Stimulated activated naive CD8-positive, alpha-beta T cell treated with anti-CD3 and anti-CD28 coated beads, Interleukin-15, Interleukin-2, amounts not matched to agents 100 U/mL and 50 U/mL, for 24 hours (primary cell): ENCODE measurements around the gene ATP6V0C.
A peak's percentile ranks its signal among the peaks of the same experiment; 100 is the strongest.
"Not testable (repeated sequence)": the region's sequence is repeated elsewhere in the genome, so short reads cannot be mapped to it uniquely, and the experiment has no call there.

Experiments
- ATAC-seq: fragments of 150-1000 bp; cut with Tn5 transposase; one replicate; pipeline ENCODE4 v1.10.0; 2021
- DNase-seq: peaks from one replicate; pipeline ENCODE4 v3.0.0; 2021

Gene ATP6V0C

GRCh38 chr16:2529061-2529931, 15.5 kb downstream of the ATP6V0C start:
- DNase-seq (no peak), ATAC-seq (no peak)

GRCh38 chr16:2529961-2530628, 16.3 kb downstream of the ATP6V0C start:
- ATAC-seq (no peak), DNase-seq (no peak)

DNA sequence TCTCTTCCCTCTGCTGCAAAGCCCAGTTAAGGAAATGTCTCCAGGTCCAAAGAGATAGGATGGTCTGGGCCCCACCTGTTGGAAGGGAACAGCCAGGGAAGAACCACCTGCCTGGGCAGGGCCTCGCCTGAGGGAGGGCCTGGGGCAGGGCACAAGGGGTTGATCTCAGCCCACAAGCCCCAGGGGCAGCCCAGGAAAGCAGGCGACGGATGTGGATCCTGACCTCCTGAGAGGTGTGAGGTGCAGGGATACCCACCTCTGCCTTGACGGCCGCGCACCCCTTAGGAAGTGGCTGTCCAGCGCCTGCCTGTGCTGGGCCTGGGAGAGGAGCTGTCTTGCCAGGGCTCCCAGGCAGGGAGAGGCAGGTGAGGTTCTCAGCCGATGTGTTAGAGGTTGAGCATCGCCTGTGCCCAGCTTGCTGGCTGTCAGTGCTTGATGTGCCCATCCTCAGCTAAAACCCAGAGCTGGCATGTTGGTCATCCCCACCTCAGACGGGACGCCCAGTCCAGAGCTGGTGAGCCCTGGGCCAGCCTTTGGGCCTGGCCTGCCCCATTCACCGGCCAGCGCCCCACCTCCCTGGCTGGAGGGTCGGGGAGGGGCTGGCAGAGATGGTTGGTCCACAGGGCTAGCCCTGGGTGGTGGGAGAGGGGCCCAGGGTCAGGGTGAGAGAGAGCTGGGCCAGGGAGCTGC, 17.0 kb downstream of the ATP6V0C start:
- no peak for ATAC-seq
- no peak for DNase-seq

GRCh38 chr16:2531371-2531695, 17.6 kb downstream of the ATP6V0C start, which contains the start of gene CEMP1:
Gene CEMP1 (minus strand): TSS chr16:2531408. CDS start chr16:2531073, 335 bp downstream.
- no peak for DNase-seq
- ATAC-seq, result no peak

- ATAC-seq (peak; percentile 94), DNase-seq (peak; percentile 98)
Observed at GRCh38 chr16:2531696-2532493, 18.1 kb downstream of the ATP6V0C start.

DNA sequence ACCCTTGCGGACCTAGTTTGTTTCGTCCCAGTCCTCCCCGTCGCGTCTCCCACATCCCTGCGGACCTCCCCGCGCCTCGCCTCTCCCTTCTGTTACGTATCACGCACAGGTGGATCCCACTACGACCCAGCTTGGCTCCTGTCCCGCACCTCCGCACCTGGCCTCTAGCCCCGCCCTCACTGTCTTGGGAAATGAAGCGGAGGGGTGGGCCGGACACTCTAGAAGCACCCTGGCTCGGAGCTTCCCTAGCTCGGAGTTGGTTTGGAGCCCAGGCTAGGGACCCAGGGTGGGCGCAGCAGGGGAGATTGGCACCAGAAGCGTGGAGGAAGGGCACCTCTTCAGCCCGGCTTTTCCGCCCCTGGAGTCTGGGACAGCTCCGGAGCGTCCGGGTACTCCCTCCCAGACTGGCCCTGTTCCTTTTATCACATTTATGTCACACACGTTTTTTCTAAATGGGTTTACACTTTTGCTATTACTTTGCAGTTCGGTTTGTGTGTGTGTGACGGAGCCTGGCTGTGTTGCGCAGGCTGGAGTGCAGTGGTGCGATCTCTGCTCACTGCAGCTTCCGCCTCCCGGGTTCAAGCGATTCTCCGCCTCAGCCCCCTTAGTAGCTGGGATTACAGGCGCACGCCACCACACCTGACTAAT, 18.9 kb downstream of the ATP6V0C start:
- ATAC-seq (peak; percentile 14), DNase-seq (peak; percentile 70)

DNA sequence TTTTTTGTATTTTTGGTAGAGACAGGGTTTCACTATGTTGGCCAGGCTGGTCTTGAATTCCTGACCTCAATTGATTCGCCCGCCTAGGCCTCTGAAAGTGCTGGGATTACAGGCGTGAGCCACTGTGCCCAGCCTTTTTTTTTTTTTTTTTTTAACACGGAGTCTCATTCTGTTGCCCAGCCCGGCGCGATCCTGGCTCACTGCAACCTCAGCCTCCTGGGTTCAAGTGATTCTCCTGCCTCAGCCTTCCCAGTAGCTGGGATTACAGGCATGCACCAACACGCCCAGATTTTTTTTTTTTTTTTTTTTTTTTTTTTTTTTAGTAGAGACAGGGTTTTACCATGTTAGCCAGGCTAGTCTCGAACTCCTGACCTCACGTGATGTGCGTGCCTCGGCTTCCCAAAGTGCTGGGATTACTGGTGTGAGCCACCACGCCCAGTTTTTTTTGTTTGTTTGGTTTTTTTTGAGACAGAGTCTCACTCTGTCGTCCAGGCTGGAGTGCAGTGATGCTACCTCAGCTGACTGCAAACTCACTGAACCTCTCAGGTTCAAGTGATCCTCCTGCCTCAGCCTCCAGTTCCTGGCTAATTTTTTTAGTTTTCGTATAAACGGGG, 19.5 kb downstream of the ATP6V0C start:
- not testable (repeated sequence) for ATAC-seq, DNase-seq

DNA sequence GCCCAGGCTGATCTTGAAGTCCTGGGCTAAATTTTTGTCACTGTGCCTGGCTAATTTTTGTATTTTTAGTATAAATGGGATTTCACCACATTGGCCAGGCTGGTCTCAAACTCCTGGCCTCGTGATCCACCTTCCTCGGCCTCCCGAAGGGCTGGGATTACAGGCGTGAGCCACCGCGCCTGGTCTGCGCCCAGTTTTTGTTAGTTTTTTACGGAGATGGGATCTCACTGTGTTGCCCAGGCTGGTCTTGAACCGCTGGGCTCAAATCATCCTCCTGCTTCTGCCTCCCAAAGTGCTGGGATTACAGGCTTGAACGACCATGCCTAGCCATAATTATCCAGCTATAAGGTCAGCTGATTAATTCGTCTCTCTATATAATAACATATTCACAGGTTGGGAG, 20.2 kb downstream of the ATP6V0C start:
- ATAC-seq (no peak), DNase-seq (no peak)

DNA sequence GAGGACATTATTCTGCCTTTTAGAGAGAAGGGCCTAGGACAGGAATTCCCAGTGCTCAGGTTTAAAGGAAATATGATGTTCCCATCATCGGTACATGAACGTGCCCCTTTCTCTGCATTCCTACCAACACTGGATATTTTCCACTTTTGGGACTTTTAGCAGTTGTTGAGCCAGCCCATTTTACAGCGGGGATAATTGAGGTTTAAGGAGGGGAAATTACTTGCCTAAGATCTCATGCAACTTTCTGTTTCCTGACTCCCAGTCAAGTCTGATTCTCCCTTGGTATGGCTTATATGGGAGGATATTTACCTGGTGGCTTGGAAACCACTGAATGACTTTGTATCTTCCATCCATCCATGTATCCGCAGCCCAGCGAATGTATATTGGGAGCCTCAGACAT, 20.6 kb downstream of the ATP6V0C start:
- not testable (repeated sequence) for DNase-seq, ATAC-seq

DNA sequence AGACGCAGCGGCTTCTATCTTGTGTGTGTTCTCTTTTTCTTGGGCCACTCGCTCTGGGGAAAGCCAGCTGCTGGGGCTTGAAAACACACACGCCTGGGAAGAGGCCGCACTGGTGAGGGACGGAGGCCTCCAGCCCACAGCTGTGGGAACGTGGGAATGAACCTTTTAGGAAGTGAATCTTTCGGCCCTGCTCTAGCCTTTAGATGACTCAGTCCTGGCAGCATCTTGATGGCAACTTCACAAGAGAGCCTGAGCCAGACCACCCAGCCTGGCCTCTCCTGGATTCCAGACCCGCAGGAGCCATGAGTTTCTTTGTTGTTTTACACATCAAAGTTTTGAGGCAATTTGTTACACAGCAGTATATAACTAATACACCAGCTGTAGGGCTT, 21.9 kb downstream of the ATP6V0C start:
- DNase-seq (no peak), ATAC-seq (no peak)

GRCh38 chr16:2537451-2538379, 24.0 kb downstream of the ATP6V0C start, which contains the start of gene PDPK1:
Gene PDPK1 (plus strand): TSS chr16:2538021. CDS start chr16:2538113, 92 bp downstream.
- DNase-seq, result peak; percentile 93
- peak; percentile 91 for ATAC-seq

DNA sequence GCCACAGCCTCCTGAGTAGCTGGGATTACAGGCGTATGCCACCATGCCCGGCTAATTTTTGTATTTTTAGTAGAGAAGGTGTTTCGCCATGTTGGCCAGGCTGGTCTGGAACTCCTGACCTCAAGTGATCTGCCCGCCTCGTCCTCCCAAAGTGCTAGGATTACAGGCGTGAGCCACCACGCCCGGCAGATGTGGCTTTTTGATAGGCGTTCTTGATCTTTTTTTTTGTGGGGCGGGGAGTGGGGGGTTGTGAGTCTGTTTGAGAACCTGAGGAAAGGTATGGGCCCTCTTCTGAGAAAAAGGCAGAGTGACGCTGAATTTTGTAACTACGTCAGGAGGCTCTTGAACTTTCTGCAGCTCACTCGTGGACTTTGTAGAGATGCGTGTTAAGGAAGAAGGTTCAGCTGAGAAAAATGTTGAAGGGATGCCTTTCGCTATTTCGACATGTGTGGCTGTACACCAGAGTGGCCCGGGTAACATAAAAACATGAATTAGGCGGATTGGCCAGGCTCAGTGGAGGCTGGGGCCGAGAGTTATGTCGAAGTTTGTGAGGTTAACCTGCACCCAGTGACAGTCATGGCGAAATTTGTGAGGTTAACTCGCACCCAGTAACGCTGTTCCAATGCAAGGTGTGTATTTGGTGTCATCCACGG, 25.6 kb downstream of the ATP6V0C start:
- not testable (repeated sequence) for DNase-seq, ATAC-seq

- peak; percentile 48 for DNase-seq
Observed at GRCh38 chr16:2539845-2540458, 26.2 kb downstream of the ATP6V0C start.

GRCh38 chr16:2540912-2541311, 27.2 kb downstream of the ATP6V0C start:
- DNase-seq, ATAC-seq: not testable (repeated sequence)

More at GRCh38 chr16:2539845-2540458, 26.2 kb downstream of the ATP6V0C start:
- not testable (repeated sequence) for ATAC-seq

DNA sequence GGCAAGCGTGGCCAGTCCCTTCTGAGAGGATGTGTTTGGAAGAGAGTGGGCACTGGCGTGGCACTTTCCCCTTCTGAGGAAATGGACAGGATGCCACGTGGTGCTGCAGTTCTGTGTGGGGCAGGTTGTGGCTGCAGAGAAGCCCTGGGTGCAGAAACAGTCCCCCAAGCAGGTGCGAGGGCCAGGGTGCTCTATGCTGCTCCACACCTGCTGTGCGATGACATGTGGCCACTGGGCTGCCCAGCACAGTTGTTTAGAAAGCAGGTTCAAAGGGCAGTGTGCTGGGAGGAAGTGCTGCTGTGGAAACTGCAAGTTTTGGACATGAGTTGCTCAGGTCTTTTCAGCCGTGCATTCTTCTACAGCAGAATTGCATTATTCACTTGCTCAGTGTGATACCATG, 27.7 kb downstream of the ATP6V0C start:
- not testable (repeated sequence) for ATAC-seq, DNase-seq

GRCh38 chr16:2543771-2544170, 30.0 kb downstream of the ATP6V0C start:
- DNase-seq, result not testable (repeated sequence)

DNA sequence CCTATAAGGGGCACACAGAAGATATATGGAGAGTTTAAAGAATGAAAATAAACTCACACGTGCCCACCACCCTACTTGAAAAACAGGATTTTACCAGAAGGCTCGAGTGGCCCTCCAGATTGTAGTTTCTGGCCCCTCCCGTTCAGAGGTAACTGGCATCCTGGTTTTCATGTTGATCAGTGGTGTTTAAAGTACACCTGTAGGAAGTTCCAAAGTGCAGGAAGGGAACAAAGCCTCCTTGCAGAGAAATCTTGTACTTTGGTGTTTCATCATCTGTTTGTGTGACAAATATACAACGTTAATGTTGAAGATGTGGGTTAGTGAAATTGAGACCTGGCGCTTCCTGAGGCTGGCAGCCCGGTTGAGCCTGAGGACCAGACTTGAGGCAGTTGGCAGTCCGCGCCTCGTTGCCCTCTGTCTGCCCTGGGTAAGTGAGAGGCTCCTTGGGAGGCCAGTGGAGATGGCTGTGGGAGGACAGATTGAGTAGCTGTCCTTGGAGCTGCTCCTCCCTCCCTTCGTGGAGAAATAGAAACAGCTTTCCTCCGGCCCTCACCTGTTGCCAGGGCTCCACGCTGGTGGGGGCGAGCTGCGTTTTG, 36.6 kb downstream of the ATP6V0C start:
- not testable (repeated sequence) for ATAC-seq, DNase-seq

More at GRCh38 chr16:2543771-2544170, 30.0 kb downstream of the ATP6V0C start:
- ATAC-seq, result not testable (repeated sequence)

DNA sequence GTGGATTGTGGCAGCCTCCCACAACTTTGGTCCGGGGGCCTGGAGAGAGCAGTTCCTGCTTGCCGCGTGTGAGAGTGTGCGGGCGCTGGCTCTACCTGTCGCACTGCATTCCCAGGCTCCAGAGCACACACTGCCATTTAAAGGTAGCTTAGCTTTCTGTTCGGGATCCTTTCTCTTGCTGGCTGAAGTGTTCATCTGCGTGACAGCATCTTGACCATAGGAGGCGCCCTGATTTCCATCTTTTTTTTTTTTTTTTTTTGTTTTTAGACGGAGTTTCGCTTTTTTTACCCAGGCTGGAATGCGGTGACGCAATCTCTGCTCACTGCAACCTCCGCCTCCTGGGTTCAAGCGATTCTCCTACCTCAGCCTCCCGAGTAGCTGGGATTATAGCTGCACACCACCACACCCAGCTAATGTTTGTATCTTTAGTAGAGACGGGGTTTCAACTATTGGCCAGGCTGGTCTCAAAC, 37.7 kb downstream of the ATP6V0C start:
- DNase-seq, result not testable (repeated sequence)

More for the DNA sequence above, 37.7 kb downstream of the ATP6V0C start:
- not testable (repeated sequence) for ATAC-seq
